Right lobe of liver (tissue), 4 donors: Measurements from ENCODE around the gene NIPSNAP2.

Experiments used
- CTCF ChIP-seq, 4 donors: fragments of 200-600 bp in 3 of 4; fragments of 450-650 bp in 1 of 4; IDR thresholded peaks; one replicate each; pipeline versions ENCODE4 v1.5.1 to v1.8.0; 2016 to 2022; ENCODE audit warnings: antibody characterized with exemption in 4 of 4, mild to moderate bottlenecking in 2 of 4
- POLR2A ChIP-seq: fragments of 450-650 bp; IDR thresholded peaks from one replicate; pipeline ENCODE4 v1.6.1; 2017; ENCODE audit warnings: antibody characterized with exemption, mild to moderate bottlenecking
- donor health status: DM: no; HTN: no; CAD: no.
- donor health status: DM: no; HTN: no; CAD: no.
- donor health status: DM: no; HTN: yes; CAD: no.

GRCh38 chr7:55975988-55976633 is 11.7 kb downstream of the NIPSNAP2 start:
- TF ChIP-seq CTCF (IDR thresholded peaks at IDR 0.05): no peak
- no peak for TF ChIP-seq POLR2A
